LoVo (cell line): ENCODE measurements around the gene AMFR.
A peak's percentile ranks its signal among the peaks of the same experiment; 100 is the strongest.

Experiments used
- DNase-seq: peaks from one replicate; pipeline ENCODE4 v3.0.0-alpha.2; 2016; ENCODE audit warnings: low spot score

Gene AMFR

DNA sequence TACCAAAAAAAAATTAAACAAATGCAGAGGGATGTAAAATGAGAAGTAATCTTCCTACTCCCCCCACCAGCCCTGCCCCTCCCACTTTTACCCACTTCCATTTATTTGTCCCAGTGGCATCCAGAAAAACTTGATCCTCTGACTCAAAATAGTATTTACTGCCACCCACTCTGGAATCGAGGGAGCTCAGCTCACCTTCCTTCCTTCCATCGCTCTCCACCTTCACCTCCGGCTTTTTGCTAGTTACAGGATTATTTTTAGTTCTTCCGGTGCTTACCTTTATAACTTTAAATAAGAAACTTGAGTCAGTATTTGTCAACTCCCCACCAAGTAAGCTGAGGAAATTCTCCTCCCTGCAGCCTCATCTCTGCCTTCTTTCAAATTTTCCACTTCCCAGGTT is 94.9 kb downstream of the AMFR start:
- DNase-seq: no peak

DNA sequence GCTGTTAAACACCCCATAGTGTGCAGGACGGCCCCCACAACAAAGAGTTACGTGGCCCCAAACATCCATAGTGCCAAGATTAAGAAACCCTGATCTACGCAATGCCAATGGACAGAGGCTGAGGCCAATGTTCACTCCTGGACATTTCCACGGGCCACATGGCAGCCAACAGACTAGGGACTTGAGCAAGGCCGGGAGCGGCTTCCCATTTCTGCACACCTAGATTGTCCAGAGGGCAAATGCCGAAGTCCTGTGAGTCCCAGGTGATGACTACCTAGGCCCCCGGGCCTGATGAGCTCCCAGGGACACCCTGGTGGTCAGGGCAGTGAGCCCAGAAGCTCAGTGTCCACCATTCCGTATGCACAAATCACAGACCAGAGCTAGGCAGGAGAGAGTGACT is 95.5 kb downstream of the AMFR start:
- DNase-seq: no peak

DNA sequence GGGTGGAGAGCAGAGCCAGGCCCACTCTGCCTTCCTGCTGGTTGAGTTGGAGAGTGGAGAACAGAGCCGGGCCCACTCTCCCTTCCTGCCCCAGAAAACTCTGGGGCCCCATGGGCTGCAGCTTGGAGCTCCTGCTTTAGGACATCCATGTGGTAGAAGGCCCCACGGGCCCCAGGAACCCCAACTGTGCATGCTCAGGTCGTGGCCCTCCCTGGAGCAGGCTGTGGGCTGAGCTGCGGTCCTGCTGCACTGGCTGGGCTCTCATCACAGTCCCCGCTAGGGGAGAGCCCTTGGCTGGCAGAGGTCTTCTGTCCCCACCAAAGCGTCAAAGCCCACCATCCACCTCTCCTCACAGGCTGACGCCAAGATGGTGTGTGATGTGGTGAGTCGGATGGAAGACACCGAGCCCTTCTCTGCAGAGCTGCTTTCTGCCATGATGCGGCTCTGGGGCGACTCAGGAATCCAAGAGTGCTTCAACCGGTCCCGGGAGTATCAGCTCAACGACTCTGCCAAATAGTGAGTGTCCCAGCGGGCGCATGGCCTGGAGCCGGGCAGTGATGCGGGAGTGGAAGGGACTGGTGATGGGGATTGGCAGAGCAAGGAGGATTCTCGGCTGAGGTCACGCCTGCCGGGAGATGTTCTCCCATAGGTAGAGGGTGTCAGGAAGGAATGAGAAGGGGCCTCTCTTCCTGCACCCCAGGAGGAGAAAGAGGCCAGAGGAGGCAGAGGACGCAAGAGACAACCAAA is 96.9 kb downstream of the AMFR start:
- no peak for DNase-seq

DNA sequence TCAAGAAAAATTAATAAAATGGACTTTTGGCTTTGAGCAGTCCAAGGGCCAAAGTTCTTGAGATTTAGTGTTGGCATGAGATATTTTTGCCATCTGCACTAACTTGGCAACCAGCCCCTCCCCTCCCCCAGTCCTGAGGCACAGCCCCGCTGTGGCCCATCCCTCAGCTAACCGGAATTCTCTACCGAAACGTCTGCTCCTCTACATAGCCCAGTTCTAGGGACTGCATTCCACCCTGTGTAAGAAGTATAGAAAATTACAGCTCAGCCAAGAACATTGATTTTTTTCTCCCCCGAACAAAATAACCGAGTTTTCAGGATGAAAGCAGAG is 97.5 kb downstream of the AMFR start:
- DNase-seq: no peak

DNA sequence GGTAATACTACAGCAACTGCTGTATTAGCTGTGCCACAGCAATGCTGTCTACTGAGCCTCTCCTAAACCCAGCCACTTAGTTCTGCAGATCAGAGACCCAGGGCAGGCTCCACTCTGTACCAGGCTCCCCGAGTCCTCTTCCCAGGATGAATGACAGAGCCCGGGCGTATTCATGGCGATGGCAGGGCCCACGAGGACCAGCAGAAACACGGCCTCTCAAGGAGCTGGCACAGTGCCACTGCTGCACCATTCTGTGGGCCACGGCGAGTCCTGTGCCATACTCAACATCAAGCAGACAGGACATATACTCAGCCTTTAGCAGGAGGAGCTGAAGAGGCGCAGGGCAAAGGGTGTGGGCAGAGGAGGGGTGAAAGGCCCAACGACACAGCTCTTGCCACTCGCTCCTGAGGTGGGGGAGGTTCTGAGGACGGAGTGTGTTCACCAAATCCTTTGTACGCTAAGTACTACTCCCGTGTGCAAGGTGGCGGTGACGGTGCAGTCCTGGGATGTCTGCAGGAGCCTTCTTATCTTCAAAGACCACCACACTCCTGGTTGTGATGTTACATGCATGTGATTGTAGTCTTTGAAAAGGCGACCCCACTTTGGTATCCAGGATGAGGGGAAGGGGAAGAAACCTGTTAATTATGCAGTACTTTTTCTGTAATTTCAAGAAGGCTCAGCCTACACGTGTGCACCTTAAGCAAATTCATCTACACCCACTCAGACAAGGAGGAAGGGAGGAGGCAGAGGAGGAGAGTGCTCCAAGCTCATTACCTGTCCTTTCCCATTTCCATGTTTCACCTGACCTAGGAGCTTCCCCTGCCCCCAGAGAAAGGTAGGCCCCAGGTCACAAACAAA is 98.0 kb downstream of the AMFR start:
- DNase-seq: no peak

DNA sequence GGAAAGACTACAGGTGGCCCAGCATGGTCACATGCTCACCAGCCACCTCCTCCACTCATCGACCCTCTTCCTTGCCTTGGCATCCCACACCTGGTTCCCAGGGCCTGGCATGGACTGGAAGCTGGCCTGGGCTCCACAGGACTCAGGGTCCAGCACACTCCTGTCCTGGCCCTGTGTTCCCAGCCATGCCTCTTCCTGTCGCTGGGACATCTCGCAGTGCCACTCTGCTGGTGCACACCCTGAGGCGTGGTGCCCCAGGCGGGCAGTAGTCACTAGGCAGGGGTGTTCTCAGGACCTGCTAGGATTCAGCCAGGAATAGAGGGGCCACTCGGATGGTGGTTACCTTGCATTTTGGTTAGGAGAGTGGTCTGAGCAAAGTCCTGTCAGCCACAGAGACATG is 99.4 kb downstream of the AMFR start:
- DNase-seq: no peak

DNA sequence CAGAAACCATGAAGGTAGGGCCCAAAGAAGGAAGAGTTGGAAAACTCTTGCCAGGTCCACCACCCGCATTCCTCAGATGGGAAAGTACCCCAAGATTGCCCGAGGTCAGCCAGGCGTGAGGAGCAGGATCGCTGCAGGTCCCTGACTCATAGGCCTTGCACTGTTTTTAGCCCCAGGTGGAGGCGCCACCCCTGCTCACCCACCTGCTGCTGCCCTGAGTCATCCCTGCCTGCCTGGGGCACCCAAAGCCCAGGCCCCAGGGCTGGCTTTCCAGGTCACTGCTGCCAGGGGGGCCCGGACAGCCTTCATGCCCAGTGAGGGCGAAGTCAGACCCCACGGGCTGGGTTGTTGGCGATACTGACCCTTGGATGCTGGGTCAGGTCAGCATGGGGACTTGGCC is 100.9 kb downstream of the AMFR start:
- DNase-seq: peak; percentile 1

DNA sequence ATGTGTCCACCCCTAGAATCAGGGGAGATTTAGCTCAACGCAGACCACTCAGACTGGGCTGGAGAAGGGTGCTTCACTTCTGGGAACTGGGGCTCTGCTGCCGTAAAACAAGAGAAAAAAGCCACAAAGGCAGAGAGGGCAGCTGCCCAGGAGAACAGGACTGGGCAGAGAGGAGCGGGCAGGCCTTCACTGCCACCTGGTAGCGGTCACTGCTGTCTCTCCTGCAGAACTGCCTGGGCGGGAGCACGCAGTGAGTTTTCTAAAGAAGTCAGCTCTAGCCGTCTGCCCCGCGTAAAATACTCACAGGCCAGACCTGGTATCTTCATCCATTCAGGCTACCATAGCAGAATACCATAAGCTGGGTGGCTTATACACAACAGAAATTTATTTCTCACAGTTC is 103.8 kb downstream of the AMFR start:
- no peak for DNase-seq

DNA sequence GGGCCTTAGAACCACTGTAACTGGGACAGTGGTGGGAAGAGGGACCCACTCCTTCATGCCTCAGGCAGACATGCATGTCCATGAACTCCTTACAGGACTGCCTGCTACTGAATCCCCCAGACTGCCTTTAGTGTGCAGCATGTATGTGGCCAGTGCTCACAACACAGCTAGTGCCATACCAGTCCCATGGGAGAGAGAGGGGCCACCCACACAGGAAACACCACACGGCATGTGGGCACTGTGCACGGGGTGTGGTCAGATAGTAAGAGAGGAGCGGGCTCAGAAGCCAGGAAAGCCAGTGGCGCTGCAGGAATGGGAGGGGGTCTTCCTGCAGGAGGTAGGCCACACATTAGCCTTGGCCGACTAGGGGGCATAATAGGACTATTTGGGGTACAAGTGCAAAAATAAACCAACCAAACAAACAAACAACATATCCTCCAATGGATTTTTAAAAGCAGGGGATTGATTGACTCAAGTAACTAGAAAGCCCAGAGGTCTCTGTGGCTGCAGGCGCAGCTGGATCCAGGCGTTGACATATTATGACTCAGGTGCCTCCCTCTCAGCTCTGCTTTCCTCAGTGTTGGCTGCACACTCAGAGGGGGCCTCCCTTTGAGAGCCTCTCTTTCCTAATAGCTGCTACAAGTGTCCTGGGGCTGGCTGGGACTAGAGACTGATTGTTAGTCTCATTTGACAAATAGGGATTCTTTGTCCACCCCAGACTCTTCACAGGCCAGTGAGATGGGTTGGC is 104.4 kb downstream of the AMFR start:
- no peak for DNase-seq

DNA sequence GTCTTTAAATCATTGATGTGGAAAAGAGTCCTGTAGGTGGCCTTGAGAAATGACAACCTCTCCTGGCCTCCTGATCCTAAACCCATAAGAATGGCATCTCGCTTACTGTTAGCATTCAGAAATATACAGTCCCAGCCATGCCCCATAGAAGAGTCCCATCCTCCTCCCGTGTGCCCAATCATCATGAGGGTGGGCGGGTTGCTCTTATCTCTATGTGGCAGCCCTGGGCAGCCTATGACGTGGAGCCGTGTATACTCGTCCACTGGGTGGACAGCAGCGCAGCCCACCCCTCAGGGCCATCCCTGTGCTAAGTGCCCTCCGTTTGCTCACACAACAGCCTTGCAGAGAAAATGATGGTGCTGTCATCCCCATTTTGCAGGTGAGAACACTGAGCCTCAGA is 105.3 kb downstream of the AMFR start:
- DNase-seq: no peak

DNA sequence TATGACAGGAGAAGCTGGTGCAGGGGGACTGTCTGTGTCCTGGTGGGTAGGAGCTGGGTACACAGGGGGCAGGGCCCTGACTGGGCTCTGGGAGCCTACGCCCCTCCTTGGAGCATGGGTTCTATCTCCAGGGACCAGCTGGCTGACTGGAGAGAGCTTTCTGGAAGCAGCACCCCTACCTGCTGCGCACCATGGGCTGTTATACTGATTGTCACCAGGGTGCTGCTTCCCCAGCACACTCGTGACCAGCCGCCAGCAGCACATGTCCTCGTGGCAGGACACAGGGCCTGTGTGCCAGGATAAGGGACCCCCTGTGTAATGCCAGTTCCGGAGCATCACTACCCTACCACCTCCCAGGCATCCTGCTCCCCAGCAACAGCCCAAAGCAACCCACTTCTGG is 106.0 kb downstream of the AMFR start:
- no peak for DNase-seq

DNA sequence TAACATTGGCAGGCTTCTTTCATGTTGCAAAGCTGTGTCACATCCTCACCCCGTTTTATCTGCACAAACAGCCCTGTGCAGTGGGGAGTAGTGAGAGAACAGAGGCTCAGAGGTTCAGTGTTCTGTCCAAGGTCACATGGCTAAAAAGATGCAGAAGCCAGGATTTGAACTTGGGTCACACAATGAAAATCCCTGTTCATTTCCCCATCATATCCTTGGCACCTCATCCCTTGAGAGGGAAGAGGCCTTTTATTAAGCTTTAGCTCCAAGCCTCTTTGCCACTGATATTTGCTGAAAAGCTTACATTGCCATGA is 106.6 kb downstream of the AMFR start:
- no peak for DNase-seq

DNA sequence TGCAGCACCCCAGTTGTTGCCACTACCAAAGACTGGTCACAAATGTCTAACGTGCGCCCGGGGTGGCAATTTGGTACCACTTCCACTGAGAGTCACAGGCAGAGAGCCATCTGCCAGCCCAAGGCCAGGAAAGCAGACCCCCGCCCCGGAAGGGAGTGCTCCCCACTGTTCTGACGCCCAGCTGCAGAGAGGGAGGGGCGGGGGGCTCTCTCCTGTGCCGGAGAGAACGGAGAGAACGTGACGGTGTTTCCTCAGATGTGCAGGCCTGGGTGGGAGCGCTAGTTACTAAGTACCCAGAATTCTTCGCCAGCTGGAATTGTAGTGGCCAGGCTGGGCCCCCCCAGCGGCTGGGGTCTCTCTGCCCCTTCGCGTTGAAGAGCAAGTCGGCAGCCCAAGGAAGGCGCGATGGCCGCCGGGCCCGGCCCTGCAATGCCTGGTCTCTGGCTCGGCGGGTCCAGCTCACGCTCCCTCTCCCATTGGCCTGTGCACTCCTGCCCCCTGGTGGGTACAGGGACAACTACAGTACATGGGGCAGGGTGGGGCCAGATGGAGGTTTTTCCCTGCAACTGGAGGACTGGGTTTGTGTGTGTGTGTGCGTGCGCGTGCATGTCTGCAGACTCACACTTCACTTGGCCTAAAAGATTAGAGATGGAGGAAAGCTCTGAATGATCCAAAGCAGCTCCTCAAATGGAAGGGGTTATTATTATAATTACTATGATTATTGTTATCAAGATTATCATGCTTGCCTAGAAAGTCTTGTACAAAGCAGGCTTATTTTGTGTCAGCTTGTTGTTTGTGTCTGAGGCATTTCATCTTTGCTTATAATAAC is 107.1 kb downstream of the AMFR start:
- peak; percentile 73 for DNase-seq

DNA sequence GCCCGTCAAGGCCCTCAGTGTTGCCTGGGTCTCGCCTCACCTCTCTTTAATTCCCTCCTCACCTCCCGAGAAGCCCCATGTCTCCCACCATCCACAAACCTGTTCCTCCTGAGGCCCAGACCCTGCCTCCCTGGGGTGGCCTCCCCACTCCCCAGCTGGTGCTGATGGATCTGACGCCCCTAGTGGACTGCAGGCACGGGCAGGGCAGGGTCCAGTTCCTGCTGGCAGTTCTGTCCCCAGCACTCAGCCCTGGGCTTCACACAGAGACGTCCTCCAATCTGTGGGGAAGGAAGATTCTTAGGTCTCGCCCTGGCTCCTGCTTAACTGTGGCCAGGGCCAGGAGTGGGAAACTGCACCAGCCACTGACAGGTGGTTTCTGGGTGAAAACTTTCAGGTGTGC is 108.8 kb downstream of the AMFR start:
- DNase-seq: no peak

DNA sequence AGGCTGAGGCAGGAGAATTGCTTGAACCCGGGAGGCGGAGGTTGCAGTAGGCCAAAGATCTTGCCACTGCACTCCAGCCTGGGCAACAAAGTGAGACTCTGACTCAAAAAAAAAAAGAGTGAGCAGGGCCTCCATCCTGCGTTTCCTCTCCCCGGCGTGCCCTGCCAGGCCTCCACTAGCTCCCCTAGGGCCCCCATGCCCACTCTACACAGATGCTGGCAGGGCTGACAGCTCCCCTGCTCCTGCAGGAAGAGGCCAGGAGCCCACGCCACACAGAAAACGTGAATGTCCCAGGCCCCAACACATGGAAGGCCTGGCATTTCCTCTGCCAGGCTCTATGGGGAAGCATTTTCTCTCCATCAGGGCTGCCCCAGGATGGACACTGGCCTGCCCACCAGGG is 109.4 kb downstream of the AMFR start:
- DNase-seq: no peak

DNA sequence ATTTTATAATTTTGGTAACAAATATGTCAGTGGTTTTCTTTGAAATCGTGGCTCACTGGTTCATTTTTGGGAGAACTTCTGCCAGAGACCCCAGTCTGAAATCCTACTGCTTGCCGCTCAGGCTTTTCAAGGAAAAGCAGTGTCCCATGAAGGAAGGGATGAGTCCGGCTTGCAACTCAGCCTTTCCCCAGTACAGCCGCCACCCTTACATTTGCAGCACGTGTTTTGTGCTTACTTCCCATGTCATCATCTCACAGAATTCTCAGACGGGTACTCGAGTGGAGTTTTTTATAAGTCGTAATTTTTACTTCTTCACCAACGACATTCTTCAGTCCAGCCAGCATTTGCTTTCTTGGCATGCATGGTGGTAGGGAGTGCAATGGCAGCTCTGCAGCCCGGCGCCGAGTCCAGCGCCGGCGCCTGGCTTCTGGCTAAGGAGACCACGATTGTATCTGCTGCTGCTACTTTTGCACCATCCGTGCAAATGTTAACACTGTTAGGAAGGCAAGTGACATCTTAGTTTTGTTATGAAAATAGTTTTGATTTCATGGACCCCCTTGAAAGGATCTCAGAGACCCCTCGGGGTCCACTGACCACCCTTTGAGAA is 111.0 kb downstream of the AMFR start:
- DNase-seq: no peak

DNA sequence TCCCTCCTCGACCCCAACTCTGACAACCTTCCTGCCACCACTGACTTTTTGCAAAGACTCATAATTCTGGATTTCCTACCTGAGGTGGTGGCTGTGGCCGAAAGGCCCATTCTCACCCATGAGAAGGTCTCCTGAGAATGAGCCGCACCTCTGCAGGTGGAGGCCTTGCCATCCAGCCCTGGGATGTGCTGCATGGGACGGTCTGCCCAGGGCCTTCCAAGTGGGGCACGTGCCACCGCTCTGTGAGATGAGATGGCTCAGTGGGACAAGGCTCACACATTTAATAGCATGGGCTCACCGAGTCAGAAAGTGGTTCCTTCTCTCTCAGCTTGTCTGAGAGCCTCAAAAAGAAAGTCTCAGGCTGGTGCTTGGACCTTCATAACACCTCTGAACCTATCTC is 112.8 kb downstream of the AMFR start:
- no peak for DNase-seq

DNA sequence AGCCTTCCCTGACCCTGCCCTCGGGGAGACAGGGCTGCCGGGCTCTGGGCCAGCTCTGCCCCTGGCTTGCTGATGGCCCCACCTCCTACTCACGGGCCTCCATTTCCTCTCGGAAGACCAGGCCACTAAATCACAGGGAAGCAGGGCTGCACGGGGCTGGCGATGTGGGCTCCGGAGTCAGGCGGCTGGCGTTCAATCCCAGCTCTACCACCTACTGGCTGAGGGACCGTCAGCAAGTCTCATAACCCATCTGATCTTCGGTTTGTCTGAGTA is 113.4 kb downstream of the AMFR start:
- no peak for DNase-seq
